ENCODE results near the gene GOLGA8K. TPM values are rescaled to one million over a fixed set of nuclear protein-coding genes. Genes with fewer than 3 reads are reported as not detected.
"Not testable (repeated sequence)": the region's sequence is repeated elsewhere in the genome, so short reads cannot be mapped to it uniquely, and the experiment has no call there.

Gene GOLGA8K
- total and polyA plus RNA-seq, 7 donors: 0.03 to 0.30 (median 0.07) TPM; not detected in 2

- 85 to 92% (median 89%) methylated on average over 4 to 7 of the region's 13 CpGs for WGBS, 3 donors
- ATAC-seq, H3K4me1 ChIP-seq: not testable (repeated sequence)
Observed at GRCh38 chr15:32385823-32386495, 17.1 kb downstream of the GOLGA8K start.

GRCh38 chr15:32374185-32374584 lies 28.9 kb downstream of the GOLGA8K start:
- H3K4me1 ChIP-seq; intact Hi-C loops (cut with DNase I); H3K27ac ChIP-seq; H3K36me3 ChIP-seq (ENCODE audit: insufficient read depth in 1 of 2, low read depth in 1 of 2); H3K9me3 ChIP-seq; DNase-seq; H3K4me3 ChIP-seq; H3K27me3 ChIP-seq (ENCODE audit: insufficient read depth in 3 of 3, low read length in 2 of 3): not testable (repeated sequence)
- ATAC-seq: peak in 3 of 4 donors; percentile 54 to 60 (median 57)
- 67% methylated on average over 1 of the region's 2 CpGs; no CpG with 5 or more reads in 2 of the 3 donors for WGBS, 3 donors

More at GRCh38 chr15:32385823-32386495, 17.1 kb downstream of the GOLGA8K start:
- intact Hi-C loops (cut with DNase I); H3K9me3 ChIP-seq; H3K4me3 ChIP-seq; DNase-seq; H3K27me3 ChIP-seq (ENCODE audit: insufficient read depth in 3 of 3, low read length in 2 of 3); H3K27ac ChIP-seq; H3K36me3 ChIP-seq (ENCODE audit: insufficient read depth in 1 of 2, low read depth in 1 of 2): not testable (repeated sequence)

DNA sequence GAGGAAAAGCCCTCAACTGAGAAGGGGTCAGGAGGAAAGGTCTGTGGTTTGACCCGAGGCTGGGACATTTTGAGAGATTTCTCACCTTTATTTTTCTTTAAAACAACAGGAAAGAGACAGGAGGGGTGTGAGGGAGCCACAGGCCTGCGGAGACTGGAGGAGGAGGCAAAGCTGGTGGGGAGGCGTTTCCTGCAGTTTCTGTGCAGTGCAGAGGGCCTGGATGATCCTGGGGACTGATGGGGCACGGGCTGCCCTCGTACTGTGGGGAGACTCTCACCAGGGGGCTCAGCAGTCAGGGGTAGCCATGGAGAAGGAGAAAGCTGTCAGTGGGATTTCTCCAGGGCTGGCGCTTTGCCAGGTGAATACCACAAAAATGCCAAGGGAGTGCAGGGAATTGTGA lies 29.4 kb downstream of the GOLGA8K start:
- H3K27me3 ChIP-seq (ENCODE audit: insufficient read depth in 3 of 3, low read length in 2 of 3); intact Hi-C loops (cut with DNase I); ATAC-seq; DNase-seq; H3K36me3 ChIP-seq (ENCODE audit: insufficient read depth in 1 of 2, low read depth in 1 of 2); H3K4me3 ChIP-seq; H3K4me1 ChIP-seq; H3K27ac ChIP-seq; H3K9me3 ChIP-seq: not testable (repeated sequence)
- 86% methylated on average over 1 of the region's 6 CpGs; no CpG with 5 or more reads in 2 of the 3 donors for WGBS, 3 donors

DNA sequence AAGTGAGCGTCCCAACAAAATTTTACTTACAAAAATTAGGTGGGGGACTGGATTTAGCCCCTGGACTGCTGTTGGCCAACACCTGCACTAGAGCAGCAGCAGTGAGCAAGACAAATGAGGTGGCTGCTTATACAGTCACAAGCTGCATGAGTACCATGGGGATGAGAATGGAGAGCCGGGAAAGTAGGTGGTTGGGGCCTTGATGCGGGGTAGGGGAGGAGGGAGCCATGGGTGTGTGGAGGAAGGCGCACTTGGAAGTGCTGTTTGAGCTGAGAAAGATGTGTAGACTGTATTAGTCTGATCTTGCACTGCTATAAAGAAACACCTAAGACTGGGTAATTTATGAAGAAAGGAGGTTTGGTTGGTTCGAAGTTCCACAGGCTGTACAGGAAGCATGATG lies 31.0 kb downstream of the GOLGA8K start:
- intact Hi-C loops (cut with DNase I); H3K9me3 ChIP-seq; H3K4me3 ChIP-seq; H3K27me3 ChIP-seq (ENCODE audit: insufficient read depth in 3 of 3, low read length in 2 of 3); H3K4me1 ChIP-seq; H3K27ac ChIP-seq; ATAC-seq; H3K36me3 ChIP-seq (ENCODE audit: insufficient read depth in 1 of 2, low read depth in 1 of 2): not testable (repeated sequence)
- 92 to 95% (median 93%) methylated on average over 3 of the region's 5 CpGs for WGBS, 3 donors
- DNase-seq: peak in 1 of 2 donors; percentile 7

- H3K36me3 ChIP-seq (ENCODE audit: insufficient read depth in 1 of 2, low read depth in 1 of 2); H3K27me3 ChIP-seq (ENCODE audit: insufficient read depth in 3 of 3, low read length in 2 of 3); intact Hi-C loops (cut with DNase I); H3K4me1 ChIP-seq; H3K9me3 ChIP-seq; H3K27ac ChIP-seq; DNase-seq; H3K4me3 ChIP-seq: not testable (repeated sequence)
- no CpG with 5 or more reads among the region's 9 CpGs for WGBS, 3 donors
- peak; percentile 51 to 79 (median 67) for ATAC-seq
Observed at GRCh38 chr15:32370526-32370925, 32.6 kb downstream of the GOLGA8K start.

DNA sequence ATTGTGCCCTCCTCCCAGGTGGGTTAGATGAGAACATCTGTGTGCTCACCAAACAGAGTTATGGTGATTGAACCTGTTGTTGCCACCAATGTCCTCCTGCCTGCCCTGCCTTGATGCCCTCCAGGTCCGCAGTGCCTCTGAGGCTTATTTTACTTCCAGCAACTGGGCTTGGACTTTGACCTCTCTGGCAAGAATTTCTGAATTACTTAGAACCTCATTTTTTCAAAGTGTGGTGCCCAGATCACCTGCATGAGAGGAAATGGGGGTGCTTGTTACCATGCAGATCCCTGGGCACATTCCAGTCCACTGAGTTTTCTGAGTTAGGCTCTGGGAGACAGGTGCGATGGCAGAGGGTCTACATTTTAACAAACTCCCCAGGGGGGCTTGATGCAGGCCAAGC lies 33.0 kb downstream of the GOLGA8K start:
- H3K27ac ChIP-seq; H3K9me3 ChIP-seq; H3K4me3 ChIP-seq; ATAC-seq; H3K4me1 ChIP-seq; H3K27me3 ChIP-seq (ENCODE audit: insufficient read depth in 3 of 3, low read length in 2 of 3); intact Hi-C loops (cut with DNase I); H3K36me3 ChIP-seq (ENCODE audit: insufficient read depth in 1 of 2, low read depth in 1 of 2); DNase-seq: not testable (repeated sequence)
- no CpG with 5 or more reads among the region's 2 CpGs for WGBS, 3 donors

GRCh38 chr15:32366492-32366891 lies 36.6 kb downstream of the GOLGA8K start:
- intact Hi-C loops (cut with DNase I); DNase-seq; H3K4me3 ChIP-seq; H3K27me3 ChIP-seq (ENCODE audit: insufficient read depth in 3 of 3, low read length in 2 of 3); H3K4me1 ChIP-seq; H3K36me3 ChIP-seq (ENCODE audit: insufficient read depth in 1 of 2, low read depth in 1 of 2); H3K27ac ChIP-seq; H3K9me3 ChIP-seq: not testable (repeated sequence)
- peak in 3 of 4 donors; percentile 39 to 55 (median 45) for ATAC-seq
- no CpG with 5 or more reads among the region's 7 CpGs for WGBS, 3 donors

GRCh38 chr15:32365955-32366354 lies 37.1 kb downstream of the GOLGA8K start:
- H3K27me3 ChIP-seq (ENCODE audit: insufficient read depth in 3 of 3, low read length in 2 of 3); H3K27ac ChIP-seq; intact Hi-C loops (cut with DNase I); DNase-seq; H3K4me1 ChIP-seq; ATAC-seq; H3K4me3 ChIP-seq; H3K36me3 ChIP-seq (ENCODE audit: insufficient read depth in 1 of 2, low read depth in 1 of 2); H3K9me3 ChIP-seq: not testable (repeated sequence)
- no CpG with 5 or more reads among the region's 10 CpGs for WGBS, 3 donors

DNA sequence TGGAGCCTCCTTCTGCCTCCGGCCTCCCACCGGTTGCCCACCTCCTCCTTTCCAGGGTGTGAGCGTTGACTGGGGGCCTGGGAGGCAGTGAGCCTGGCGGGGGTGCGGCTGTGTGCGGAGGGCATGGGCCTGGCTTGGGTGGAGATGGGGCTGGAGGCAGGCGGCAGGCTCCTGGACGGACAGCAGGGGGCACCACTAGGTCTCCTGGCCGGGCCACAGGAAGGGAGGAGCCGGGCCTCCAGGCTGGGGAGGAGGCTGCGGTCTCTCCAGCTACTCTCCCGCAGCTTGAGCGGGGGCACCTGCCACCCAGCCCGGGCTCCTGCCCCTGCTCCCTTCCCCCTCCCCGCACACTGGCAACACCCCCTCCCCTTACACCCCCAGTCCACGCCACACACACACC lies 38.1 kb downstream of the GOLGA8K start:
- H3K4me3 ChIP-seq; H3K27me3 ChIP-seq (ENCODE audit: insufficient read depth in 3 of 3, low read length in 2 of 3); H3K4me1 ChIP-seq; H3K27ac ChIP-seq; DNase-seq; H3K36me3 ChIP-seq (ENCODE audit: insufficient read depth in 1 of 2, low read depth in 1 of 2); H3K9me3 ChIP-seq; intact Hi-C loops (cut with DNase I): not testable (repeated sequence)
- peak in 3 of 4 donors; percentile 38 to 78 (median 74) for ATAC-seq
- WGBS, 3 donors: 20% methylated on average over 2 of the region's 16 CpGs; no CpG with 5 or more reads in 2 of the 3 donors

DNA sequence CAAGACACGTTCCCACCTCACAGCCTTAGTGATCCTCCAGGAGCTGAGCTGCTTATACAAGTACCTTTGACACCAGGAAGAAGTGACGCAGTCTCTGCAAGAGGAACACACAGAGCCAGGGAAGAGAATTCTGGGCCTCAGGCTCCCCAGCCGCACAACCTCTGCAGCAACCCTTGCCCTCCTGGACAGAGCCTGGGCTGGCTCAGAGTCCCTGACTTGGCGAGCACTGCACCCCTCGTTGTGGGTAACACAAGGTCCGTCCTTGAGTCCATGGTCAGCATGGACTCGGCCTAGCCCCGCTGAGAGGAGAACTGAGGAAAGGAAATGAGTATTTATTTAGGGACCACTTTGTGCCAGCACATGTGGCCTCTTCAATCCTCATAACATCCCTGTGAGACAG lies 39.6 kb downstream of the GOLGA8K start:
- H3K9me3 ChIP-seq; ATAC-seq; DNase-seq; H3K4me1 ChIP-seq; H3K27ac ChIP-seq; H3K4me3 ChIP-seq; intact Hi-C loops (cut with DNase I); H3K36me3 ChIP-seq (ENCODE audit: insufficient read depth in 1 of 2, low read depth in 1 of 2); H3K27me3 ChIP-seq (ENCODE audit: insufficient read depth in 3 of 3, low read length in 2 of 3): not testable (repeated sequence)
- WGBS, 3 donors: 78 to 92% (median 79%) methylated on average over 3 to 4 of the region's 8 CpGs

- H3K4me1 ChIP-seq; DNase-seq; H3K36me3 ChIP-seq (ENCODE audit: insufficient read depth in 1 of 2, low read depth in 1 of 2); H3K27ac ChIP-seq; ATAC-seq; H3K27me3 ChIP-seq (ENCODE audit: insufficient read depth in 3 of 3, low read length in 2 of 3); intact Hi-C loops (cut with DNase I); H3K9me3 ChIP-seq; H3K4me3 ChIP-seq: not testable (repeated sequence)
- WGBS, 3 donors: 65 to 92% (median 79%) methylated on average over 3 of the region's 4 CpGs
Observed at GRCh38 chr15:32361662-32362061, 41.4 kb downstream of the GOLGA8K start.

DNA sequence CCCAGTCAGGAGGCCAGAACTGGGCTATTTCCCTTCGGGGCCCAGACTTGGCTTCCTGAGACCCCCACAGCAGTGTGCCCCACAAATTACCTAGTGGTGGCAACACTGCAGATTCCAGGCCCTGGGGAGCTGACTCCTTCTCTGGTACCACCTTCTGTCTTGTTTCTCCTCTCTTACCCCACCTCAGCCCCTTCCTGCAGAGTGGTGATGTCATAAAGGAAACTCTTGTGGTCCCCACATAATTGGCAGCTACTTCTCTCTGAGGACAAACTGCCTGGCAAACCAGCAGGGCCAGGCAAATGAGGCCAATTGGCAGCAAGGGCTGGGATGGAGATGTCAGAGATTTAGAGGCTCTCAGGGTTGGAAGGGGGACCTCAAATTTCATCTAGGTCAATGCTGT lies 44.6 kb downstream of the GOLGA8K start:
- H3K27ac ChIP-seq; H3K36me3 ChIP-seq (ENCODE audit: insufficient read depth in 1 of 2, low read depth in 1 of 2); DNase-seq; H3K4me3 ChIP-seq; ATAC-seq; H3K4me1 ChIP-seq; H3K27me3 ChIP-seq (ENCODE audit: insufficient read depth in 3 of 3, low read length in 2 of 3); H3K9me3 ChIP-seq; intact Hi-C loops (cut with DNase I): not testable (repeated sequence)
- WGBS, 3 donors: 71 to 80% methylated on average over 1 of the region's 1 CpG; no CpG with 5 or more reads in 1 of the 3 donors

Data from psoas muscle (tissue), 8 donors.